Measurements from ENCODE around the gene FDXACB1.

The FDXACB1 gene

DNA sequence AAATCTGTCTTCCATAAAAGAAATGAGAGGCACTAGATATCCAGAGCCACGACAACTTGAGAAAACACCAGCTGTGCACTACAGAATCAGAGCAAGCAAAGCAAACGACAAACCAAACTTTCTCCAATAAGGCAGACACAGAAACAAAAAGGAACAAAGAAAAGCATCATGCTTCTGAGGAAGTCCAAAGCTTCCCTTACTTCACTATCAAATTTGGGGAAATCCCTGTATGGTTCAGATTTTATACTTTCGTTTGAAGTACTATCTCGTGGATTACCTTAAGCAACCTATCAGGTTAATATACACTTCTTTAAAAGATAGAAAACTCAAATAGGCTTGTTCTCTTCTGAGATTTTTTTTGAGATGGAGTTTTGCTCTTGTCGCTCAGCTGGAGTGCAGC lies 35.3 kb downstream of the FDXACB1 start:
- DNase-seq (ENCODE audit: low read depth) = no peak

DNA sequence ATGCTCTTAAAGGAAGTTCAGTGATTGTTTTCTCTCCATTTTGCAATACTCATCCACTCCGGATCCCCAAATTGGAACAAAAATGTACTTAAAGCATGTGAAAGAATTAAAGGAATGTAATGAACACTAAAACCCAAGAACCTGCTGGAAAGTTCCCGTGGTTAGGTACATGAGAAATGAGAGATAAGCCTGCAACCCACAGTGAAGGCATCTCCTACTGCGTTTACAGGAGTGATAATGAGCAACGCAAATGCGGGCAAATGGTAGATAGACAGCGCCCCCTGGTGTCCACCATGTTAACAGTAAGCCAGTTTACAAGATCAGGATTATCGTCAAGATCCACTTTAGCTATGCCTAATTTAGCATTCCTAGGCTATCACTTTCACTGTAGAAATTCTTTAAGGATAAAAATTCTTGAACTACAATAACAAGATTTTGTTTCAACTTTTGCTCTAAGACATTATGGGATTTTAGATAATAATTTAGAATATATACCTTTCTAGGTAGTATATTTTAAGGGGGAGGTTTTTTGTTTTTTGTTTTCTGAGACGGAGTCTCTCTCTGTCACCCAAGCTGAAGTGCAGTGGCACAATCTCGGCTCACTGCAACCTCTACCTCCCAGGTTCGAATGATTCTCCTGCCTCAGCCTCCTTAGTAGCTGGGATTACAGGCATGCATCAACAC lies 37.5 kb downstream of the FDXACB1 start:
- peak; percentile 98 for DNase-seq (ENCODE audit: low read depth)

DNA sequence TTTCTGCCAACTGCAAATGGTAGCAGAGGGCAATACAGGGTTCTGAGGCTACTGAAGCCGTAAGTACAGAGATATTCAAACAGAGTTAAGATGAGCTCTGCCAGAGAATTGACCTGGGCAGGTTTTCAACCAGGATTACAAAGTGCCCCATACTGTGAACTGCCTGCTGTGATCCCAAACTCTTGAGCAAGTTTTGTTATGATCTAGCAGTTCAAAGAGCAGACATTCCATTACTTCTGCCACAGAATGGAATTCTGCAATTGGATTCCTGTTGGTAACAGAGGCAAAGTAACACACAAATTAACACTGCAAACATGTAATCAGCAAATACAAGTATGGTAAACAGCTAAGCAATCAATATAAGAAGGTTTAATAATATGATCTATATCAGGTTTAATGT lies 38.8 kb downstream of the FDXACB1 start:
- DNase-seq (ENCODE audit: low read depth) = peak; percentile 64

DNA sequence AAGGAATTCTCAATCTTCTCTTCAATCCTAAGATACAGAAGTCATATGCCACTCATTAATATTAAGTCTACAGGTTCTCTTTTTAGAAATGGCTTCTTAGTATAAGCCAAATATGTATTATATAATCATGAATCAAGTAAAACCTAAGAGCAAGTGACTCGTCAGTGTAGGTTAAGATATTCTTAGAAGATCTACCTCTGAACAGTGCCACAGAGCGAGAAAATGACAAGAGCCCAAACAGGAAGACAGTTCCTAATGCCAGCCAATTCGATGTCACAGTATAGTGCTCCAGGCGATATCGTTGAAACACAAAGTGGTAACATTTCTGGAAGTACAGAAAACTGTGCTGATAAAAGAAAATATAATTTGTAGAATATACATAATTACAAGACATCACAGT lies 40.9 kb downstream of the FDXACB1 start:
- DNase-seq (ENCODE audit: low read depth) = no peak

DNA sequence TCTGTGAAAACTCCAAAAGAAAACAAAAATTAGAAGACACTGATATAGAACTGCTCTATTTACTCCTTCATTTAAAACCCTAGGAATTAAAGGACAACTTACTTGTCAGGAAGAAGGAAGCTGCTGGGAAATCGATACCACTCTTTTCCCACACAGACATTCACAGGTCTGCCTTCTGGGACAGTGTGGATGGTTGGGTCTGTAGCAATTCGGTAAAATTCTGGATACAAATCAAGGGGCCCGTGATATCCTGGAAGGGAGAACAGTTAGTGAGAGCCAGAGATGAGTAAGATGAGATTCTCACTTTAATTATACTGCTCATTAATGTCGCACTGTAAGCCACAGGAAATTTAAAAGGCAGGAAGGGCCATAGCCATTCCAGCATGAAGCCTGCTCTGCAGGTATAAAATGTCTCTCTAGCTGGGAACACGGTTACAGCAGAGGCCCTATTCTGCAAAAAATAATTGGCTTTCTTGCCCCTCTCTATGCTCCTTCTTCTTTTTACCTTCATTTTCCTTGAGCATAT lies 41.5 kb downstream of the FDXACB1 start:
- DNase-seq (ENCODE audit: low read depth) = no peak

DNA sequence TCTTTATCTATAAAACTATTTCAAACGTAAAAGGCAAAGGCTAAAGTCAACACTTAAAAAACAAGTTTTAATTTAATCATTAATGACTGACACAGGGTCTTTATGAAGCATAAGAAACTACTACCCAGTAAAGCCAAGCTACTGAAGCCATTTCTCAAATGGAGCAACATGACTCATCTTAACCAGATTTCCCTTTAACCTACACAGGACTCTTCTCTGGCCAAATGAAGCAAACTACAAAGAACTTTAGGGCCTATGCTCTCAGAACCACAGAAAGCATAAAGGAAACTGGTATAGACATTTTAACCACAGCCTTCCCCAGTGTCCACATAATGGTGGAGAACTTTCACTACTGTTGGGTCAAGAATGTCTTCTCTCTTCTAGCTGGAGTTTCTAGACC lies 42.2 kb downstream of the FDXACB1 start:
- DNase-seq (ENCODE audit: low read depth) = peak; percentile 80

DNA sequence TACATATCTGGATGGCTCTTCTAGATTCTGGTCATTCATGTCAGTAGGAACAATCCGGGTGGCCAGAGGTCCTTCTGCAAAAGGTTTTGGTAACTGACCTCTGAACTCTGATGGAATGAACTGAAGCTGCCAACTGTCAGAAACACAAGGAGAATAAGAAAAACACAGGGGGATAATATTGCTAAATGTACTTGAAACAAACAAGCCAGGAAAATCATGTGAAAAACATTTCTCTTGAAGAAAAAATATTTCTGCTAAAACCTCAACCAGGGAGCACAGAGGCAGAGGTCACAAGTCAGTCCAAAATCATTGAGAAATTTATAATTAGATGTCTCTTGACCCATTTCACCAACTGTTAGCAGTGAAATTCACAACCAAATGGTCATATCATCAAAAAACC lies 42.8 kb downstream of the FDXACB1 start:
- DNase-seq (ENCODE audit: low read depth) = peak; percentile 45

DNA sequence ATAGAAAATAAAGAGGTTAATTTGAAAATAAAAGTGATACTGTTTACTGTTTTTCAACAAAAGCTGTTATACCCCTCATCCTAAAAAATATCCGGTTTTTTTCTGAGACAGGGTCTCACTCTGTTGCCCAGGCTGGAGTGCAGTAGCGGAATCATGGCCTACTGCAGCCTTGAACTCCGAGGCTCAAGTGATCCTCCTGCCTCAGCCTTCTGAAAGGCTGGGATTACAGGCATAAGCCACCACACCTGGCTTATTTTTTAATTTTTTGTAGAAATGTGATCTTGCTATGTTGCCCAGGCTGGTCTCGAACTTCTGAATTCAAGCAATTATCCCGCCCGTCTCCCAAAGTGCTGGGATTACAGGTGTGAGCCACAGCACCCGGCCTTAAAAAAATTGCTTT lies 43.3 kb downstream of the FDXACB1 start:
- no peak for DNase-seq (ENCODE audit: low read depth)

DNA sequence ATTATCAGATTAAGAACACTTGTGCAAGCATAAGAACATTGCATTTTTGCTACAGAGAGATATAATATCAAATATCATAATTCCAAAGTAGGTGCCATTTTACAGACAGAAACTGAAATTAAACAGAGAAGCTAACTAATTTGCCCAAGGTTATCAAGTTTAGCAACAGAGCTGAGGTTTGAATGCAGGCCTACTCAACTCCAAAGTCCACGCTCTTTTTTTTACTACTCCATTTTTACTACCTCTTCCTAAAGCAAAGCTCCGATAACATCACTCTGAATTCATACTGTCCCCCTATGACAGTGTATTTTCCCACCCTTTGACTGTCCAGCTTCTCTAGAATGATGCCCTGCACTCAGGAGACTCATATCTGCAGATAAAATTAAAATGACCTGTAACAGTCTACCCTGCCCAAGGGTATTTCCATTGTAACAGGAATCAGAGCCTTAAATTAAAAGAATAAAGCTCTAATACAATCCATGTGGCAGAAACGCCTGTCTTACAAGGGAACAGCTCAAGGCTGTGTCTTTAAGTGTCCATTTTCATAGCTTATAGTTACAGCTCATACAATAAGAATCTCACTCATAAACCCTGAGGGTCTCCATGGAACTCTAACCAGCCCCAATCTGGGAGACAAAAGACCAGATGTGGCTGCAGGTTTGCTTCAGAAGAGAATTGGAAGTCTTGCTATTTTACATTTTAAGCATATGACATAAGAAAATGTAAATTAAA lies 44.4 kb downstream of the FDXACB1 start:
- no peak for DNase-seq (ENCODE audit: low read depth)

DNA sequence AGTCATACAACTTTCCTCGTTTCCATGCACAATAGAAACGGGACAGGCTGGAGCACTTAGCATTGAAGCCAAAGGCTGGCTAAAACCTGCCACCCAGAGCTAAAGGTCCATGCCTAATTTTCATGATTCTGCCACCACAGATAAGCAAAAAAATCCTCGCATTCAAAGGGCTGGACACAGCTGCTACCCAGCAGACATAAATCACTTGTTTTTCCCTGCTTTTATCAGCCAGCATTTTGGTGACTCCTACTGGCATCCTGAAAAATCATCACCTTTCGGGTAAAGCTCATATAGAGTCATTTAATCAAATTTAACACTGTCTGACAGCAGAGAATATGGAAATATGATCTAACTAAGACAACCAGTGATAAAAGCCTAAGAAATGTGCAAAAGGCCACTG lies 45.4 kb downstream of the FDXACB1 start:
- DNase-seq (ENCODE audit: low read depth) = peak; percentile 44

DNA sequence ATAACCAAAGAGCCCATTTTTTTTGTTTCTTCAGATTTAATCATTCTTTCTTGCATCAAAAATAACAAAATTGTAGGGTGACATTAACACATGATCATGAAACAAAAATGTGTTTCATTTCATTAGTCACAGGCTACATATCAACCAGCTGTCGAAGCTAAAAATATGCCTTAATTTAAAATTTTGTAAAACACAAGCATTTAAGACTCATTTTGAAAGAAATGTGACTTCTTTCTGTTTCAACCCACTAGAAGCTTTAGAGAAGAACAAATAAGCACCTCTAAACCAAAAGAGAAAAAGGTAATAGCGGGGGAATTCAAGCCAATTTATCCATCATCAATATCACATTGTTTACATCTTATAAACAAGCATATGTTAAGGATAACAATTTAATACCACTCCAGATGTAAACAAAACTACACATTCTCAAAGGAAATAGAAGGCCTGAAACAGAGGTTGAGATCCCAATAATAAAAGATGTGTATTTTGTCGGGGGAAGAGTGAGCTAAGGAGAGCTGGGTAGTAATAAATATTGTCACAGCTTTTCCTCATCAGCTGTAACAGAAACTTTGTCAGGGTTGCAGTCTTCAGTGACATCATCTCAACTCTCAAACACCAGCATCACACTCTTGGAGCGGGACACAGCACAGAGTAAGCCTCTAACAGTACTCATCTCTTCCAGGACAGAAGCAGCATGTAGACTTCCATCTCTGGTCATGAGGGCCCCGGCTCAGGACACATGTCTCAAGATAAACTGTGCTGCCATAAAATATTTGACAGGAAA lies 49.6 kb downstream of the FDXACB1 start:
- no peak for DNase-seq (ENCODE audit: low read depth)

DNA sequence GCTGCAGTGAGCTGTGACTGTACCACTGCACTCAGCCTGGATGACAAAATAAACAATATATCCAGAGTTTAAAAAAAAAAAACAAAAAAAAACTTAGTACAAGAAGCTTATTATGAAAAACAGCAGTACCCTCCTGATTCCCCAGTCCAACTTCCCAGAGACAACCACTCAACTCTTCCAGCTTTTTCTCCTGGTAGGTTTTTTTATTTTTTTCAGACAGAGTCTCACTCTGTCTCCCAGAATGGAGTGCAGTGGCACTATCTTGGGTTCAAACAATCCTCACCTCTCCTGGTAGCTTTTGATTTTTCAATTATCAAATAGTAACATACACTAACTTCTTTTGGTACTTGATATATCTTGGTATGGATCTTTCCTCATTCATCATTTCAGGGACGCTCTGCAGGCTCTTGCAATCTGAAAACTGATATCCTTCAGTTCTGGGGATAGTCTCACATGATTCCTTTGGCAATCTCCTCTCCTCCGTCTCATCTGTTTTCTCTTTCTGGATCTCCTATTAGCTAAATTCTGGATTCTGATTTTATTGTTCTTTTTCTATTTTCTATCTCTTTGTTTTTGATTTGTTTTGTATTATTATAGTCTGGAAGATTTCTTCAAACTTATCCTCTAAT lies 52.5 kb downstream of the FDXACB1 start:
- no peak for DNase-seq (ENCODE audit: low read depth)

Data from iris pigment epithelial cell (primary cell).